SIG-M5 (cell line): ENCODE data around the gene GGTLC1.

ENCODE experiments used
- DNase-seq: peaks from one replicate; lab custom pipeline; 2025; lab: John Stamatoyannopoulos, UW

GGTLC1 gene

DNA sequence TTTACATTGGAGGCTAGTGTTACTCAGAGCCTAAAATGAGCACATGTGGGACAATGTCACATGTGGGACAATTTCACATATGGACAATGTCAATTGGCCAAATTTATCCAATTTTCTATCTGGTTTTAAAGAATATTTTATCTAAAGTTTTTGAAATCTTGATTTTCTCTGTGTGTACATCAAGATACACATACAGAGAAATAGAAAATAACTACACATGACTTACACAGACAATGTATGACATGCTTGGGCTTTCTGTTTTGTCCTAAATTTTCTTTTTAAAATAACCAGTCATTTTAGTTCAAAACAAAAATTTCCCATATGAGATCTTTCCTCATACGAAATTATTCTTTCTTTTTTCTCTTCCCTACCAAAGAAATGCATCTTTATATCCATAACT is 24.6 kb downstream of the GGTLC1 start:
- DNase-seq = no peak

DNA sequence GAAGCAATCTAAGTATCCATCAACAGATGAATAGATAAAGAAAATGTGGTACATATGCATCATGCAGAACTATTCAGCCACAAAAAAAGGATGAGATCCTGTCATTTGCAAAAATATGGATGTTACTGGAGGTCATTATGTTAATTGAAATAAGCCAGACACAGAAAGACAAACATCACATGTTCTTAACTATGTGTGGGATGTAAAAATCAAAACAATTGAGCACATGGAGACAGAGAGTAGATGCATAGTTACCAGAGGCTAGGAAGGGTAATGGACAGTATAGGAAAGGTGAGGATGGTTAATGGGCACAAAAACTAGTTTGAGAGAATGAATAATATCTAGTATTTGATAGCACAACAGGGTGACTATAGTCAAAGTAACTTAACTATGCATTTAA is 26.3 kb downstream of the GGTLC1 start:
- DNase-seq = no peak

DNA sequence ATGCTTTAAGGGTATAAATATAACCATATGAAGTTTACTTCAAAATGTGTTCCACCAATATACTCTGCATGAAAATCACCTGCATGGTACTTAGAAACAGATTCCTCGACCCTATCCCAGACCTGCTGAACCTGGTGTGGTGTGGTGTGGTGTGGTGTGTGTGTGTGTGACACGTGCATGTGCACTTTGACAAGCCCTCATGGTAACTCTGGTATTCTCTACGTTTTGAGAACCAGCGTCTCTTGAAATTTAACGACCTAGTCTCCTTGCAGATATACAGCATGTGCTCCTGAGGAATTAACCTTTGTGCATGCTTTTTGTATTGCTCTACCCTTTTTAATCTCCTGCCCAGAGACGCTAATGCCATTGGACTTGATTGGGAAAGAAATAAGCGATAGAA is 29.5 kb downstream of the GGTLC1 start:
- DNase-seq = no peak

DNA sequence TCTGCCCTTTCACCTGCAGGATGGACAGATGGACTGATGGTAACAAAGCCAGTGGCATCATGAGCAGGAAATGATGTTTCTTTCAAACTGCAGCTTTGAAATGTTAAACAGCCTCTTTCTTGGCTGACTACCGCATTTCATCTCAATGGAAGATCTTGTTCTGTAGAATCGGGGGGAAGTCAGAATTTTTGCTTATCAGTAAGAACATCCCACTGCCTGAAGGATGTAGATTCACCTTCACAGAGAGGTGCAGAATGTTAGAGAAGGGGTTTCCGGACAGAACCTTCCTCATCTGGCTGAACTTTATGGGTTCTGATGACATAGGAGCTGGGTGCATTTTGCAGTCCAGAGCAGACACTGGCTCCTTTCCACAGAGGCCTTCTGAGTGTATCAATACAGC is 32.7 kb downstream of the GGTLC1 start:
- no peak for DNase-seq

DNA sequence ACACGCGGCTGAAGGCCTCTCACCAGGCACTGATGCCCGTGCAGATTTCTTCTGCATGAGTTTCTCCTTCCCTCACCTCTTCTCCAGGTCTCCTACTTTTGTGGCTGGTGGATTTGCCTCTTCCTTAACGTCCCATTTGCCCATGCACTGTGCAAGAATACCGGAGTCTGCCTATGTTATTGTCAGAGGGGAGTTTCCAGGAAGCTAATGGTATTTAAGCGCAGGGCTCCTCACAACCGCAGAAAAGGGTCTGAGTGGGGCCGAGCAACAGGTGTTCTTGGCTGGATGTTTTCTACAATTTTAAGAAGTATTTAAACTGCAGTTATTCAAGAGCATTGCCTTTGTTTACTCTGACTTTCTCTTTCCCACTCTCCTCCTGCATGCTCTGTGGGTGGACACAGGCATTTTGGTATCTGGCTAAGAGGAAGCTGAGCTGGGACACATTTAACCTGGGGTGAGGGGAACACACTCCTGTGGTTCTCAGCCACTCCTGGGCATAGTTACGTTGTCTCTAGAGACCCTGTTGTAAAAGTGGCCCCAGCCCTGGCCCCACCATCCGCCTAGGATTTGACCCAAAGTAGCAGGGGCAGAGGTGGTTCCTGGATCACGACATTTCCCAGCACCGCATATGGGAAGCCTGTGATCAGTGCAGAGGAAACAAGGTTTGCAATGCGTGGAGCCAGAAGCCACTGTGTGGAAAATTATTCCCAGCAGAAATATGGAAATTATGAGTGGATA is 34.4 kb downstream of the GGTLC1 start:
- DNase-seq = no peak

DNA sequence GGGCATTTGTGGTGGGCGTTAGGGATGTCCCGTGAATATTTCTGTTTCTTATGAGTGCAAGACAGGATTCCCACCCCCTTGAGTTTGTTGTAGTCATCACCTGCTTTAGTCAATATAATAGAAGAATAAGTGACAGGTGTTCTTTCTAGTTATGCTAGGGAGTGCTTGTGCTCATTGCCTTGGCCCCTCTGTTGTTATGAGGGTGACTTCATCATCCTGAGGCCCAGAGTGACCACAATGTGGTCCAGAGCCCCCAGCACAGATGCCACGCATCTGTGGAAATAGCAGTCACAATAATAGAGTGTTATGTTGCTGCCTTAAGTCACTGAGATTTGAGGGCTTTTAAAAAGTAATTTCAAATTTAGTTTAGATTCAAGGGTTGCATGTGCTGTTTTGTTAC is 42.4 kb downstream of the GGTLC1 start:
- DNase-seq = no peak

DNA sequence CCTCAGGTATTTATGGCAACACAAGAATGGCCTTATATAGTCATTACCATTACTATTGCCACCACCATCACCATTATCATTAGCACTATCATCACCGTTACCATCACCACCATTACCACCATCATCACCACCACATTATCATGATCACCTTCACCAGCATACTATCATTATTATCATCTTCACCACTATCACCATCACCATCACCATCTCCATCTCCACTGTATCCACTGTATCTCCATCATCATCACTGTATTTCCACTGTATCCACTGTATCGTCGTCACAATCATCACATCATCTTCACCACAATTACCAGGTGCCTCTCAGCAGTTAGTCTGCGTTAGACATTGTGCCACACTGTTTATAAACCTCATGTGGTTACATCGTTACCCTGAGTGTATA is 45.3 kb downstream of the GGTLC1 start:
- no peak for DNase-seq

DNA sequence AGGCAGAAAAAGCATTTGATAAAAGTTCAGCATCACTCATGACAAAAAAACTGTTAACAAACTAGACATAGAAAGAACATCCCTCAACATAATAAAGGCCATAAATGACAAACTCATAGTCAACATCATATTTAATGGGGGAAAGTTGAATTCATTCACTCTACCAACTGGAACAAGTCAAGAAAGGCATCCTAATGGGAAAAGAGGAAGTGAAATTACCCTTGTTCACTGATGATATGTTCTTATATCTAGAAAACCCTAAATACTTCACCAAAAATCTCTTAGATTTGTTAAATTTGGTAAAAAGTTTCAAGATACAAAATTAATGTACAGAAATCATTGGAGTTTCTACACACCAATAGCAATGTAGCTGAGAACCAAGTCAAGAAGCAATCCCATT is 48.9 kb downstream of the GGTLC1 start:
- DNase-seq = no peak

DNA sequence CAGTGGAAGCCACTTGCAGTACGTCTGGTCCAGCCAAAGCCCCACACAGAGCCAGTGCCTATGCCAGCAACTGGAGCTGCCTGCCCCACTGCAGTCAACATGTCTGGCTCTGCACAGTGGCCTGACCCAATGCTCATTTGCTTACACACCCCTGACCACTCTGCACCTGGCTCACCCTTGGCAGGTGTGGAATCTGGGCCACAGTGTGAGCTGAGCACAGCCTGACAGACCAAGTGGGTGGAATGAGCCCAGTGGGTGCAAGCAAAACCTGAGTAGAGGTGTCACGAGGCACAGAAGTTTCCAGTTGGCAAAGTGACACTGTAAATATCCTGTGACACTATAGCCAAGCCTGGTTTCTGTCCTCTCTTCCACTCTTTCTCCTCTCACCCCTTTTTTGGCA is 49.5 kb downstream of the GGTLC1 start:
- DNase-seq = no peak

DNA sequence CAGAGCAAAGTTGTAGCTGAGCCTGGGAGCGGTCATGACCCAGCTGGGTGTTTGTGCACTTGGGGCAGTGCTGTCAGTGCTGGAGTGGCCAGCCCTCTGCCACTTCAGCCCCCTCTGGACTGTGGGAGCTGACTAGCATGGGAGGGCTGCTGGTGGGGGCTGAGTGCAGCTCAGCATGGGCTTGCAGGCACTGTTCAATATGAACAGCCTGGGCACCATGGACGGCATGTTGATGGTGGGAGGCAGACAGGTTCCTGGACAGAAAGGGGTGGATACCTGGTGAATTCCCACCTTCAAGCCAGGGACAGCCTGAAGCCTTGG is 50.5 kb downstream of the GGTLC1 start:
- no peak for DNase-seq

DNA sequence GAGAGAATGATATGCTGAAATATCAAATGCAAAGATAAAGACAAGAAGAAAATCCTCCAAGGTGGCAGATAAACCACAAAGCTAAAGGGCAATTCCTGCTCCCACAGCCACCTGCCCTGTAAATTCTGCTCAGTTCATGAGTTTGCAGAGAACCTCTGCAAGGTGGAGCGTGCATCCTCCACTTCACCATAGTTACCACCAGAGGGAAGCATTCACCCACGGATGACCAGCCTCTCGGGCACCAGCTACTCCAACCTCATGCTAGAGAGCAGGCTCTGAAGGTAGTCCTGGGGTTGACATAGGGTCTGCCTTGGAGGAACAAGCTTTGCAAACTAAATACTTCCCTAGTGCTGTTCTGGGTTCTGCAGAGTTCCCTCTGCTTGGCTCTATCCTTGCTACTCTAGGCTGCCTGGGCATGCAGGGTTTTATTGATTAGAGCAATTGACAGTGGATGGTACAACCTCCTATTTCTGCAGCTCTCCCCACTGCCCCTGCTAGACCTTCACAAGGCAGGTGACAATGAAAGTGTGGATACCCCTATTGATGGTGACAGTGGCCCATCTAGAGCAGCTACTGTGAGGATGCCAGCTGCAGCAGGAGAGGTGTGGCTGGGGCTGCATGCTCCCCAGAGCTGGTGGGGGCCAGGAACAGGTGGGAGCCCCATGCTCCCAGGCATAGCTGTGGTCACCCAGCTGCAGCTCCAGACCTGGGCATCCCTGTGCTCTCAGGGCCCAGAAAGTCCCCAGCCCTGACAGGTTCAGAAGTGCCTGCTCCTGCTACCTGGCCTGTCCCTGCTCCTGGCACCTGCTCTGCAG is 51.1 kb downstream of the GGTLC1 start:
- DNase-seq = no peak
